NCI-H526 treated with DMSO at 0.1 percent for 48 hours (cell line): ENCODE results near the gene SLC1A4.

Experiments used
- DNase-seq: peaks from one replicate; lab custom pipeline; 2025; lab: John Stamatoyannopoulos, UW

Gene SLC1A4

DNA sequence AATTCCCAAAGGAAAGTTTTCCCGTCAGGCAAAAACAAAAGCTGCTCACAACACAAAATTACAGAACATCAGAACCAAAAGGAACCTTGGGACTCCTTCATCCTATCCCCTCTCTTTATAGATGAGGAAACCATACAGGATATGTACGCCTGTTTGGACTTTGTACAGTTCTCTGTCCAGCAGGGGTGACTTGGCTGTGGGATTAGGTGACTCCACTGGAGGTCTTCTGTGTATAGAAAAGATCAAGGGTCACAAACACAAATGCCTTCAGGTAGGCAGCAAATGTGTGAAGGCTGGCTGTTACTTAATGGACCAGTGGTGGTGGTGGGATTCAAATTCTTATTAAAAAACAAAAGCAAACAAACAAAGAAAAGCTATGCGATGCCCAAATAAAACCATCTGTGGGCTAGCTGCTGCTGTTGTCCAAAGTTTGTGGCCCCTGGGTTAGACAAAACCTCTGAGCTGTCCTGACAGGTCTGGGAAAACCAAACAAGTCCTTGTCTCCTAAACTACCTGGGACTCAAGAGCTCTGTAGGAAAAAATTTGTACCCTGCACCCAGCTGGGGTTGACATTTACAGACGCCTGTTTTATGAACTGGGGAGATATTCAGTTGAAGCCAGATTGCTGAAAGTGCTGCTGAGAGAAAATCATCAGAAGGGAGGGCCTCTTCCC, 65.7 kb downstream of the SLC1A4 start:
- no peak for DNase-seq

DNA sequence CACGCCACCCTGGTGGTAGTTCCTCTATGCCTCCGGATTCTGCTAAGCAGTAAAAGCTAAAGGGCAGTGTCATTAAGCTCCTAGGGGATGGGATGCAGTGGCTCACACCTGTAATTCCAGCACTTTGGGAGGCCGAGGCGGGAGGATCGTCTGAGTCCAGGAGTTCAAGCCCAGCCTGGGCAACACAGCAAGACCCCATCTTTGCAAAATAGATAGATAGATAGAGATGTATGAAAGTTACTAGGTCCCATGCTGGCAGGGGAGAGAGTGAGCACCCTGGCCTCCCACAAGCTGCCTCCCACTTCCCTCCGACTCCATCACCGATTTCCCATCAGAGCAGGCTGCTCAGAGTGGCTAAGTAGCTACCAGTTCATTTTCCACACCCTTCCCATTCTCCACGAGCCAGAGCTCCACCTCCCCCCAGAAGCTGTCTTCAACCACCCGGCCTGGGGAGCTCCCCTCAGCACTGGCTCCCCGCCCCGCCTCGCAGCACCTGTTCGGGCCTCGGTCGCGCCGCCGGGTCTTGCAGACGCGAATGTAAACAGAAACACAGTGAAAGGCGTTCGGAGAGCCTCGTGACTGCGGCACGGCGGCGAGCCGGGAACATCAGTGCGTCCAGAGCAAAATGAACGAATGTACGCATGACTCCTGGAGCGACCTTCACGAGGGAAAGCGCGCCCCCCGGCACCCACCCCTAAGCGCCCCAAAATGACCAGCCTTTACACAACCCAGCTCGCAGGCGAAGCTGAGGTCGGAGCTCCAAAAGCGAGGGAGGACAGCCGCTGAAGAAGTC, 66.4 kb downstream of the SLC1A4 start:
- no peak for DNase-seq

DNA sequence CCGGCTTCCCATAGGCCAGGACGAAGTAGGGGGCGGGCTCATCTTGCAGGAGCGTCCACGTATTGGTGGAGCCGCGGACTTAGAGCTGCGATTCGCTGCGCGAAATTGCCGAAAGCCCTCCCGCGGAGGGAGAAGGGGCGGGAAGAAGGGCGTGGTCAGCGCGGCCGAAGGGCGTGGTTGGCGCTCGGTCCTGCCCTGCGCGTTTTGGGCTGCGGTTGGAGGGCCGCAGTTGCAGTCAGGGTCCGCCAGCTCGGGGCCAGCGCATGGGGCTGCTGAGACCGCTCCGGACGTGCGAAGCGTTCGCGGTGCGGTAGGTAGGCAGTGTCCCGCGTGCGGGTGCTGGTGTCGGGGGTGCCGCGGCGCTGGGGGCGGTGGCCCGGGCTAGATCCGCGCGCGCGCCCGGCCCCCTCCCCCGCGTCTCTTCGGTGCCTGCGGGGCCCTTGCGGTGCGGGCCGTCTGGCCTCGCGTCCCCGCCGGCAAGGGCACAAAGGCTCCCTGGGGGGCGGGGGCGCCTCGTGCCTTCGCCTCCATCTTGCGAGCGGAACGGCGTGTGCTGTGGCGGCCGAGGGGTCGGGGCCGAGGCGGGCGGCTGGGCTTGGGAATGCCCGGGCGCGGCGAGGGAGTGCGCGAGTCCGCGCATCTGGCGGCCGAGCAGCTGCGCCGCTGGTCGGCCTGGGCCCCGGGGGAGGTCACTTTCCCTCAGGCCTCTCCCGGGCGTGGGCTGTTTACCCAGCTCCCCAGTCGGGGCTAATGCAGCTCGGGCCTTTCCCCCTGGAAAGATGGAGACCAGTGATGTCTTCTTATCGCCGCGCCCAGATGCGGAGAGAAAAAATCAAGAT, 67.2 kb downstream of the SLC1A4 start, which contains the start of gene CEP68:
Gene CEP68 (plus strand): TSS at position 202 of the 839 bp plus-strand sequence. CDS start 13,029 bp downstream, outside the sequence.
- peak; percentile 94 for DNase-seq

DNA sequence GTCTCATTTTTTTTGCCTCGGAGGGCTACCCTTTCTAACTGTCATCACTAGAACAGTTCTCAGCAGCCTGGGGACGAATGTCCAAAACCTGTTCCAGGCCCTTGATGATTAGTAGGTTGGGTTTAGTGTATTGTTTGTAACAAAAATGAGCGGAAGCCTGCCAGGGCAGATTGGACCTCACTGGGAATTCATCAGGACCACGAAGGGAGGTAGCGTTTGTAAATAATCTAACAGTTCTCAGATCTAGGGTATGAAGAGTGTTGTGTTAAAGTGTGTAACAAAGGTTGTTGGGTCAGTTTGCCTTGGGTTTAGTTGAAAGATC, 67.8 kb downstream of the SLC1A4 start:
- DNase-seq = no peak

DNA sequence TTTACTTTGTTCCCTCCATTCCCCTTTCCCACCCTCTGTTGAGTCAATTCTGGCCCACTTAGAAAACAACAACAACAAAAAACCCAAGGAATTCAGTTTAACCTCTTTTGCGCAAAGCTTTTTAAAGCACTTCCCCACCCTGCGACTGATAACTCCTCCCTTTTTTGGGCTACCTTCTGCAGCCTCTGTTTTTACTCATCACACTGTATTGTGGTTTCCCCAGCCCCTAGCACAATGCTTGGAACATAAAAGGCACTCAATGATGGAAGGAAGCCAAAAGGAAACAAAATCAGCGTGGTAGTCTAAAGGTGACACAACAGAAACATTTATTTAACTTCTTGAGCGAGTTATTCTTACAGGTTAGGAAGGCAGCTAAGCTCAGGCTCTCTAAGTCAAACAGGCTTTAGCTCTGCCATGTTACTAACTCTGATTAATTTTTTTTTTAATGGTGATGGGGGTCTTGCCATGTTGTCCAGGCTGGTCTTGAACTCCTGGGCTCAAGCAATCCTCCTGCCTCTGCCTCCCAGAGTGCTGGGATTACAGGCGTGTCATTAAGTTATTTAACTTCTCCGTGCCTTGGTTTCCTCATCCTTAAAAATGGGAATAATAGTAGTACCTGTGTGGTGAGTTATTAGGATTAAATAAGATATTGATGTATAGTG, 68.3 kb downstream of the SLC1A4 start:
- DNase-seq = no peak

DNA sequence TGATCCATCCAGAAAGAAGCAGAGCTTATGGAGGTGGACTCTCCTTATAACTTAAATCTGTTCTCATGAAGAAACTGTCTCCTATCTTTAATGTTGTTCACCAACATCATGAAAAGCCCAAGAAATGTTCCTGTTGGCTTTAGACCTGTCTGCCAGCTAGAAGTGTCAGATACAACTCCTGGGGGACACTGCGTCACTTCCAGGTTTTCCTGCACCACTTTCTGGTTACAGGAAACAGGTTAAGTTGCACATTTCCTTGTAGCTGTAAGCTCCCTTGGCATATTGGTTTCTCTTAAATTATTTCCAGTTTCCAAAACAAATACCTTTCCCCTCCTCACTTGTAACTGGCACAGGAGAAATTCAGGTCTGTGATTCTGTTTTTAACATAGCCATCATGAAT, 69.9 kb downstream of the SLC1A4 start:
- DNase-seq = no peak

DNA sequence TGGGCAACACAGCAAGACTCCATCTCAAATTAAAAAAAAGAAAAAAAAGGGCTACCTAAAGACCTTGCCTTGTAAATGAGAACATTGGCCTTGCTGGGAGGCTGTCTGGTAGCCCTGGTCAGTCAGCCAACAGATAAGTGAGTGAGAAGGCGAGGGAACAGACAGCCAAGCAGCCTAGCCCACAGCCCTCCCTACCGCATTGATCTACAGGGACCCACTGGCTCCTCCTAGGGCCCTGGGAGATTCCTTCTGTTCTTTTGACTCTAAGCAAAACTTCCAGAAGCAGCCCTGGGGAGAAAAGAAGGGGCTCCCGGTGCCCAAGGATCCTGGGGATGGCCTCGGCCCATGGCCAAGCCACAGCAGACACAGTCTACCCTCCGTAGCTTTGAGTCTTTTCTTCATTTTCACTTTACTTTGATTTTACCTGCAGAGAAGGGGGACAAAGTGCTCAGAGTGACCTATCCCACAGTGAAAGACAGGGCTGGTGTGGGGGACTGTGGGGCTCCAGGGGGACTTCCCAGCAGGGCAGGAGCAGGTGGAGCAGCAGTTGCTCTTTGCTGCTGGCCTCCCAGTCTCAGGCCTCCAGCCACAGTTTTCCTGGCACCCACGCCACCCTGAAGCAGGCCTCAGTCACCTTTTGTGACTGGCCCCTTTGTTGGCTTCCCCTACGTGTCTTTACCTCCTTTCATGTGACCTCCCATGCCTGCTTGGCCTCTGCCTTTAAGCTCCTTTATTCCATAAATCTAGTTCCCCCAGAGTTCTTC, 72.1 kb downstream of the SLC1A4 start:
- DNase-seq = no peak

DNA sequence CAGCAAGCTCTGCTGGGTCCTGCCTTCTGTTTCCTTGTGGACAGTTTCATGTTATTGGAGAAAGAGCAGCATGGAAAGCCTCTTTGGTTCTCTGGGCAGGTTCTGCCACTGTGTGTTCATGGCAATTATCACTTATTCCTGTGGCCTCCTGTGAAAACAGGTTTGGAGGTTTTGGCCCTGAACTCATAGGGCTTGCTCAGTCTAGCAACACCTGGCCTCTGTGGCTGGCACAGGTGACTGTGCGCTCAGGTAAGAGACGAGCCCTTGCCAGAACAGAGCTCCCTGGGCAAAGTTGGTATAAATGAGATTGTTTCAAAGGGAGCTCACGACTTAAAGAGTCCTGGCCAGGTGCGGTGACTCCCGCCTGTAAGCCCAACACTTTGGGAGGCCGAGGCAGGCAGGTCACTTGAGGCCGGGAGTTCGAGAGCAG, 72.7 kb downstream of the SLC1A4 start:
- no peak for DNase-seq

DNA sequence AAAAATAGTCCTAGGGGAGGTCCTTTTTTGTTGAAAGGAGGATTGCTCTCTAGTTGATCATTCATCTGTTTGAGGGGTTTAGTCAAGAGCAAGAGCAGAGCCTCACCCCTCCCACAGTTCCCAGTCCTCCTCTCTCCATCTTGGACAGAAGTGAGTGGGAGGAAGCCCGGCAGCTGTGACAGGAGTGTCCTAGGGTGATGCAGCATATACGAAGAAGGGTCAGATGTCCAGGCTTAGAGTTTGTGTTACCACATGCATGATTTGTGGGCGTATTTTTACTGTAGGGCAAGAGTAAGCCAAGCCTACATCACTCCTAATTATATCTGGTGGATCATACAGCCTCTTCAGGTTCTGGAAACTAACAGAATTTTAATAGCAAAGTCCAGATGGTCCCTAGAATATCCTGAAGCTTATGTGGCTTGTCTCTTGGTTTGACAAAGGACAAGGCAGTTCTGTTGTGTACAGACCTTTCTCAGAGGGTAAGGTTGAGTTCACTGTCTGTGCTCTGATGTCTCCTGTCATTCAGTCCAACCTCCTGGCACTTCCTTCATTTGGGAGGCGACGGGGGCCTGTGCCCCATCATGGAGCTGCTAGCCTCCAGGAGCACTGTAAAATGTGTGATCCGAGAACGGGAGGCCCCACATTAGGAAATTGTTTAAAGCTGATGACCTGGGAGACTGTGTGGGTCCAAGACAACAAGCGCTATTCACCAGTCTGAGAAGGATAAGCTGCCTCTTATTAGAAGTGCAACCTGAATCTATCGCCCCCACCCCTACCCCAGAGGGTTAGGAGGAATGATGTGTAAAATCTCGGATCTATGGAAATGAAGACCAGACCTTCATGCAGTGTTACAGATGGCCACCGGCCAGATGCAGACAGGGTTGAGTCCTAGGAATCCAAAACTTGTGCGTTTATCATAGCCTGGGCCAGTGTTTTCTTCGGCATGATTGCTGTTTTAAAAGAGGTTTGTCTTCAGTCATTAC, 73.9 kb downstream of the SLC1A4 start:
- no peak for DNase-seq

DNA sequence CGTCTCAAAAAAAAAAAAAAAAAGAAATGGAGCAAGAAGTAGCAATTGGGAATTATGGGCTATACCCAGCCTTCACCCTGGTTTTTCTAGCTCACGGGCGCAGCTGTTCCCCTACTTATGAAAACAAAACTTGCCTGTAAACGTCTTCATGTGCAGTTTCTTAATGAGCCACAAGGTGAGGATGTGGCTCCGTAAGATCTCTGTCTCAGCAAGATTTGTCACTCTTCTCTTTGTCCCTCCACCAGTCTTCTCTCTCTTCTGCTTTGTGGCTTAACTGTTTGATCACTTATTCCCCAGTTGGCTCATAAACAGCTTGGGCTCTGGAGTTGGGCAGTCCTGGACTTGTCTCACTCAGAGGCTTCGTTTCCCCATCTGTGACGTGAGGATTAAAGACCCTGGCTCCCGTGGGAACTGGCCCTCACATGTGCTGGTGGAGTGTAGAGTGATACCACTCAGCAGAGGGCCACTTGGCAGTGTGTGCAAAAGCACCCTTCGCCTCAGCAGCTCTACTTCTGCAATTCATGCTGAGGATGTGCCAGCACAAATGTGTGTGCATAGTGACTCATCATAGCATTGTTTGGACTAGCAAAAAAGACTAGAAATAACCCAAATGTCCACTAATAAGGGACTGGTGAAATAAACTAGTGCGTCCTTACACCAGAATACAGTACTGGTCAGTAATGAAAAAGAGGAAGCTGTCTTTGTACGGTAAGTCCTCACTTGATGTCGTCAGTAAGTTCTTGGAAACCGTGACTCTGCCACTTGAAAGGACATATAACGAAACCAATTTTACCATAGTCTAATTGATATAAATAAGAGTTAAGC, 75.7 kb downstream of the SLC1A4 start:
- no peak for DNase-seq

DNA sequence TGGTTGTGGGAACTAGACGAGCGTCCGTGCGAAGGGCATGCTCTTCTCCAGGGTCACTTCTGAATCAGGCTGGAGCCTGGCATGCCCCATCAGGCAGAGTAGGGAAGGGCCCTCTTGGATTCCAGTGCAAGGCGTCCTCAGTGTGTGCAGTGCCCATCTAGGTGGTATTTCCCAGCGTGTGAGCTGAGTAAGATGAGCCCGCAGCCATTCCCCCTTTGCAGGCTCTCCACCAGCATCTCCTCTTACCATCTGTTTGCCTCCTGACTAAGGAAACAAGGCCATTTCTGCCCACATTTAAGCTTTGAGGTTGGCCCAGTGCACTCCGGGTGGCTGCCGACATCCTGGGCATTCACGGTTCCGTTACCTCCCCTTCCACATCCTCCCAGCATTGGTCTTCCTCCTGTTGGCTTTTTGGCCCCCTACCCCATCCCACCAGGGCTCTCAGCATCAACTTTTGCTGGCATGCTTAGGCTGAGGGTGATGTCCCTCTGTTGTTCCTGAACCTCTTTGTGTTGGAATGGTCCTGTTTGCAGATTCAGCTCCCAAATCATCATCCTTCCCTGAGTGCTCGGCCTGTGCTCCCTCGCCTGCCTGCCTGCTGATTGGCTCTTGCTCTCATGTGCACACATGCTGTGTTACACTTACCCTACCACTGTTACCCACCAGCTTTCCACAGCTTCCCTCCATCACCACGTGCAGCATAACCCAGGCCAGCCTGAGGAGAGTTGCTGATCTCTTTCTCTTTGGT, 78.8 kb downstream of the SLC1A4 start:
- no peak for DNase-seq

DNA sequence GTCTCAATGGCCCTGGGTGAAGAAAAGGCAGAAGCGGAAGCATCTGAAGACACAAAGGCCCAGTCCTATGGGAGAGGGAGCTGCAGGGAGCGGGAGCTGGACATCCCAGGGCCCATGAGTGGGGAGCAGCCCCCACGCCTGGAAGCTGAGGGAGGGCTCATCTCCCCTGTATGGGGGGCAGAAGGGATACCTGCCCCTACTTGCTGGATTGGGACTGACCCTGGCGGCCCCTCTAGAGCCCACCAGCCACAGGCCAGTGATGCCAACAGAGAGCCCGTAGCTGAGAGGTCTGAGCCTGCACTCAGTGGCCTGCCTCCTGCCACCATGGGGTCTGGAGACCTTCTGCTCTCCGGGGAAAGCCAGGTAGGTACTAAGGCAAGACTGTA, 80.2 kb downstream of the SLC1A4 start:
- no peak for DNase-seq

DNA sequence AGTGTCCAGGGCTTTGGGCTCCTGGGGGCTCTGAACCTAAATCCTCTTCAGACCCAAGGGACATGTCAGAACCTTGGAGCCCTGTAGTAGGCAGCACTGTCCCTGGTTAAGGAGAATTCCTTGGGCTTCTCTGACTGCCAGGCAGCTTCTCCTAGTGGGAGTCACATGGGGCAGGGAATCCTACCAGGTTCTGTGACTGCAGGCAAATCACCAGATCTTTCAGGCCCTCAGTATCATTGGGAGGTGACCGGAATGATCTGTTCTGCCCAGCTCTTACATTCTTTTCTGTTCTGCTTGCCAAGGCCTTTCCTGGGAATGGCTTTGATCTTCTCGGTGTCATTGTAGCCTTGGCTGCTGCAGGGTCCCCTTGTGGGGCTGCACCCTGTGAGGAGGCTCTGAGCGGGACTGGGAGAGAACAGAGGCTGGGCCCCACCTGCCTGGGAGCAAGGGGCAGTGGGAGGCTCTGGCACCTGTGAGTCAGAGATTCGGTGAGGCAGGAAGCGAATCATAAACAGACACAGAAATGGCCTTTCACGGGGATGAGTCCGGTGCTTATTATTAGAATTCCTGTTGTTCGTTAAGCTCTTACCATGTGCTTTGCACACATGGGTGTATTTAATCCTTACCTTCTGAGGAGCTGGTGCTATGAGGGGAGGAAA, 81.1 kb downstream of the SLC1A4 start:
- DNase-seq = no peak

DNA sequence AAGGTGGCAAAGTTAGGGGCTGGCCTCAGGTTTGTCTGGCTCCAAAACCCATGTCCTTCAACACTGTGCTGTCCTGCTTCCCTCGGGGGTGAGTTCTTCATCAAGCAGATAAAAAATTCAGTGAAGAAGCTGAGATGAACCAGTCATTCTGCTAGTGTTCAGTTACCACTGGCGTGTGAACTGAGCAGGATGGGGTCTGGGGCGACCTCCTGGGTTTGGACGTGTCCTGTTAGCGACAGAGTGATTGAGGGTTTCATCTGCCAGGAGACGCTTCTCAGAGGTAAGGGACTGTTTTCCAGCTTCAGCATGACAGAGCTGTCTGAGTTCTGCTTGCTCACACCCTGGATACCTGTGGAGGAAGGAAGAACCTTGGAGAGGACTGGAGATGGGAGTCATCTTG, 81.7 kb downstream of the SLC1A4 start:
- no peak for DNase-seq

DNA sequence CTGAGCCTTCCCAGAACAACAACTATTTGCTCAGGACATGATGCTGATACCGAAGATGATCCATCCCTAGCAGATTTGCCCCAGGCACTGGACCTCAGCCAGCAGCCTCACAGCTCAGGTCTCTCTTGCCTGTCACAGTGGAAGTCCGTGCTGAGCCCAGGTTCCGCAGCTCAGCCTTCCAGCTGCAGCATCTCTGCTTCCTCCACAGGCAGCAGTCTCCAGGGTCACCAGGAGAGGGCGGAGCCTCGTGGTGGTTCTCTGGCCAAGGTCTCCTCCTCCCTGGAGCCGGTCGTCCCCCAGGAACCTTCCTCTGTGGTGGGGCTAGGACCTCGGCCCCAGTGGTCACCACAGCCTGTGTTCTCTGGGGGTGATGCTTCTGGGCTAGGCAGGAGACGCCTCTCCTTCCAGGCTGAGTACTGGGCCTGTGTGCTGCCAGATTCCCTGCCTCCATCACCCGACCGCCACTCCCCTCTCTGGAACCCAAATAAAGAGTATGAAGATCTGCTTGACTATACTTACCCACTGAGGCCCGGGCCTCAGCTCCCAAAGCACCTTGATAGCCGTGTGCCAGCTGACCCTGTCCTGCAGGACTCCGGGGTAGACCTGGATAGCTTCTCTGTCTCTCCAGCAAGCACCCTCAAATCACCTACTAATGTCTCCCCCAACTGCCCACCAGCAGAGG, 82.4 kb downstream of the SLC1A4 start:
- no peak for DNase-seq

DNA sequence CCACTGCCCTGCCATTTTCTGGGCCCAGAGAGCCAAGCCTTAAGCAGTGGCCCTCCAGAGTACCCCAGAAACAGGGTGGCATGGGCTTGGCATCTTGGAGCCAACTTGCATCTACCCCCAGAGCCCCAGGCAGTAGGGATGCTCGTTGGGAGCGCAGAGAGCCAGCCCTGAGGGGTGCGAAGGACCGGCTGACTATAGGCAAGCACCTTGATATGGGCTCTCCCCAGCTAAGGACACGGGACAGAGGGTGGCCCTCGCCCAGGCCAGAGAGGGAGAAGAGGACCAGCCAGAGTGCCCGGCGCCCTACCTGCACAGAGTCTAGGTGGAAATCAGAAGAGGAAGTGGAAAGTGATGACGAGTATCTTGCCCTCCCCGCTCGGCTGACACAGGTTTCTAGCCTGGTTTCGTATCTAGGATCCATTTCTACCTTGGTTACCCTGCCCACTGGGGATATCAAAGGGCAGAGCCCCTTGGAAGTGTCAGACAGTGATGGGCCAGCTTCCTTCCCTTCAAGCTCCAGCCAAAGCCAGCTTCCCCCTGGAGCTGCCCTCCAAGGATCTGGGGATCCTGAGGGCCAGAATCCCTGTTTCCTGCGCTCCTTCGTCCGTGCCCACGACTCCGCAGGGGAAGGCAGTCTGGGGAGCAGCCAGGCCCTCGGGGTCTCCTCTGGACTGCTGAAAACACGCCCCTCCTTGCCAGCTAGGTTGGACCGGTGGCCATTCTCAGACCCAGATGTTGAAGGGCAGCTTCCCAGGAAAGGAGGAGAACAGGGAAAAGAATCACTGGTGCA, 83.2 kb downstream of the SLC1A4 start:
- DNase-seq = no peak
